ENCODE measurements around the gene DLG1. TPM values are rescaled to one million over a fixed set of nuclear protein-coding genes. Genes with fewer than 3 reads are reported as not detected.

Gene DLG1
- polyA plus RNA-seq, 2 donors = 39.4 to 40.7 TPM

DNA sequence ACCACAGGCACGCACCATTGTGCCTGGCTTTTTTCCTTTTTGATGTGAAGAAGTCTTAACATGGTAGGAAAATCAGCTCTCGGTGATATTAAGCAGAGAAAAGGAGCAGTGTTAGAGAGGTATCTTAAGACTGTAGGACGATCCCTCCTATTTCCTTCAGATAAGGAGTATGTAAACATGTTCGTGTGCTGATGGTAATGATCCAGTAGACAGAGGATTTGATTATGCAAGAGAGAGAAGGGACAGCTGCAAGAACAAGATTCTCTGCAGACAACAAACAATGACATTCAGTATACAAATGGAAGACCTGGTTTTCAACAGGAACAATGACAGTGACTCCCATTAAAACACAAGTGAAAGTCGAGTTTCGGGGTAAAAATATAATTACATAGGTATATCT lies 173.7 kb downstream of the DLG1 start:
- no peaks in the 10 kb centered on the region for H3K36me3 ChIP-seq (ENCODE audit: control insufficient read depth in 2 of 2, insufficient read depth in 2 of 2, low read length in 1 of 2)
- 88 to 95% methylated on average over 6 of the region's 6 CpGs for WGBS, 2 donors
- H3K27ac ChIP-seq (ENCODE audit: low read depth in 2 of 2, low read length in 1 of 2) = no peak overlapping the region
- H3K27me3 ChIP-seq (ENCODE audit: control insufficient read depth in 1 of 2, insufficient read depth in 2 of 2, low read length in 2 of 2) = no peaks in the 10 kb centered on the region
- H3K4me1 ChIP-seq (ENCODE audit: control insufficient read depth in 2 of 2, insufficient read depth in 2 of 2, low read length in 1 of 2) = no peaks in the 10 kb centered on the region
- H3K9me3 ChIP-seq (ENCODE audit: control insufficient read depth in 2 of 2, insufficient read depth in 1 of 2, low read depth in 1 of 2, low read length in 1 of 2) = no peaks in the 10 kb centered on the region
- no peak overlapping the region for H3K4me3 ChIP-seq (ENCODE audit: low read depth in 1 of 2, low read length in 2 of 2)

DNA sequence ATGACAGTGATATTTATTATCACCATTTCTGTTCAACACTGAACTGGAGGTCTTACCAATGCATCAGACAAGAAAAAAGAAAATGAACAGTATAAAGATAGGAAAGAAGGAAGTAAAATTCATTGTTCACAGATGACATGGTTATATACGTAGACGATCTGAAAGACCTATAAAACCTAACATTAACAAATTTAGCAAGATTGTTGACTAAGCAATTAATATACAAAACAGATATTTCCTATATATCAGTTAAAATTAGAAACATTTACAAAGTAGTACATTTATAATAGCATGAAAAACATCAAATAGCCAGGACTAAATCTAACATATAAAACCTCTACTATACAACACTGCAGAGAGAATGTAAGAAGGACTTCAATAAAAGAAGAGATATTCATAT lies 176.0 kb downstream of the DLG1 start:
- Histone ChIP-seq H3K27me3 (ENCODE audit: control insufficient read depth in 1 of 2, insufficient read depth in 2 of 2, low read length in 2 of 2) (no peaks in the 10 kb centered on the region), H3K27ac (ENCODE audit: low read depth in 2 of 2, low read length in 1 of 2) (no peak overlapping the region), H3K4me1 (ENCODE audit: control insufficient read depth in 2 of 2, insufficient read depth in 2 of 2, low read length in 1 of 2) (no peaks in the 10 kb centered on the region), H3K36me3 (ENCODE audit: control insufficient read depth in 2 of 2, insufficient read depth in 2 of 2, low read length in 1 of 2) (no peaks in the 10 kb centered on the region), H3K4me3 (ENCODE audit: low read depth in 1 of 2, low read length in 2 of 2) (no peak overlapping the region), H3K9me3 (ENCODE audit: control insufficient read depth in 2 of 2, insufficient read depth in 1 of 2, low read depth in 1 of 2, low read length in 1 of 2) (no peaks in the 10 kb centered on the region)
- WGBS, 2 donors = 49 to 60% methylated on average over 2 of the region's 2 CpGs

GRCh38 chr3:197117114-197117513 lies 181.3 kb downstream of the DLG1 start:
- H3K27ac ChIP-seq (ENCODE audit: low read depth in 2 of 2, low read length in 1 of 2) = no peak overlapping the region
- 49 to 64% methylated on average over 2 of the region's 2 CpGs for WGBS, 2 donors
- H3K9me3 ChIP-seq (ENCODE audit: control insufficient read depth in 2 of 2, insufficient read depth in 1 of 2, low read depth in 1 of 2, low read length in 1 of 2) = no peaks in the 10 kb centered on the region
- no peak overlapping the region for H3K4me3 ChIP-seq (ENCODE audit: low read depth in 1 of 2, low read length in 2 of 2)
- peaks cover 0 to 2% of the 10 kb centered on the region in 2 donors for H3K36me3 ChIP-seq (ENCODE audit: control insufficient read depth in 2 of 2, insufficient read depth in 2 of 2, low read length in 1 of 2)
- H3K27me3 ChIP-seq (ENCODE audit: control insufficient read depth in 1 of 2, insufficient read depth in 2 of 2, low read length in 2 of 2) = no peaks in the 10 kb centered on the region
- no peaks in the 10 kb centered on the region for H3K4me1 ChIP-seq (ENCODE audit: control insufficient read depth in 2 of 2, insufficient read depth in 2 of 2, low read length in 1 of 2)

GRCh38 chr3:197114007-197114406 lies 184.4 kb downstream of the DLG1 start:
- Histone ChIP-seq H3K27me3 (ENCODE audit: control insufficient read depth in 1 of 2, insufficient read depth in 2 of 2, low read length in 2 of 2) (no peaks in the 10 kb centered on the region), H3K4me3 (ENCODE audit: low read depth in 1 of 2, low read length in 2 of 2) (no peak overlapping the region), H3K36me3 (ENCODE audit: control insufficient read depth in 2 of 2, insufficient read depth in 2 of 2, low read length in 1 of 2) (peaks cover 2% of the 10 kb centered on the region in 2 donors), H3K4me1 (ENCODE audit: control insufficient read depth in 2 of 2, insufficient read depth in 2 of 2, low read length in 1 of 2) (no peaks in the 10 kb centered on the region), H3K9me3 (ENCODE audit: control insufficient read depth in 2 of 2, insufficient read depth in 1 of 2, low read depth in 1 of 2, low read length in 1 of 2) (no peaks in the 10 kb centered on the region), H3K27ac (ENCODE audit: low read depth in 2 of 2, low read length in 1 of 2) (no peak overlapping the region)
- WGBS, 2 donors = 95 to 98% methylated on average over 3 of the region's 3 CpGs

DNA sequence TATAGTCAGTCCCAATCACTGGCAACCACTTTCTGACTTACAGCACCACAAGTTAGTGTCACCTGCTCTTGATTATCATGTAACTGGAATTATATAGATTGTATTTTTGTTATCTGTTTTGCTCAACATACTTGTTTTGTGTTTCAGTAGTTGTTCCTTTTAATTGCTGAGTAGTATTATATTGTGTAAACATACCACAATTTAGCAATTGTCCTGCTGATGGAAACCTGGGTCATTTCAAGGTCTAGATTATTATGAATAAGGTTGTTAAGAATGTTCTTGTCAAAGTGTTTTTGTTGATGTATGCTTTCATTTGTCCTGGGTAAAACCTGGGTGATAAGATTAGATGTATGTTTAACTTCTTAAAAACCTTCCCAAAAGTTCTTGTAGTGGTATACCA lies 186.7 kb downstream of the DLG1 start:
- Histone ChIP-seq H3K36me3 (ENCODE audit: control insufficient read depth in 2 of 2, insufficient read depth in 2 of 2, low read length in 1 of 2) (peaks cover 2% of the 10 kb centered on the region in 2 donors), H3K9me3 (ENCODE audit: control insufficient read depth in 2 of 2, insufficient read depth in 1 of 2, low read depth in 1 of 2, low read length in 1 of 2) (no peaks in the 10 kb centered on the region), H3K27ac (ENCODE audit: low read depth in 2 of 2, low read length in 1 of 2) (no peak overlapping the region), H3K27me3 (ENCODE audit: control insufficient read depth in 1 of 2, insufficient read depth in 2 of 2, low read length in 2 of 2) (no peaks in the 10 kb centered on the region), H3K4me1 (ENCODE audit: control insufficient read depth in 2 of 2, insufficient read depth in 2 of 2, low read length in 1 of 2) (no peaks in the 10 kb centered on the region), H3K4me3 (ENCODE audit: low read depth in 1 of 2, low read length in 2 of 2) (no peak overlapping the region)

DNA sequence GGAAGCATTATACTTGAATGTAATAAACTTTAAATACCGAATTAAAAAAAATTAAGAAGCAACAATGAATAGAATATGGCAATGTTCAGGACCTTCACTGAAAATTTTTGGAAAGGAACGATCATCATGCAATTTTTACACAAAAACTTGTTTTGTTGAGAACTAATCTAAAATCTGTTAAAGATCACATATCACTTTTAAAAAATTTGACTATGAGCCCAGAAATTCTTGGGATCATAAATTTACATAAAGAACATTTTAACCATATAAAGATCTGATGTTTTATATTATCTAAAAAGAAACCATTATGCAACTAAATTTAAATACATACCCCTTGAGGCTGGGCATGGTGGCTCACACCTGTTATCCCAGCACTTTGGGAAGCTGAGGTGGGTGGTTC lies 192.6 kb downstream of the DLG1 start:
- Histone ChIP-seq H3K27me3 (ENCODE audit: control insufficient read depth in 1 of 2, insufficient read depth in 2 of 2, low read length in 2 of 2) (no peaks in the 10 kb centered on the region), H3K9me3 (ENCODE audit: control insufficient read depth in 2 of 2, insufficient read depth in 1 of 2, low read depth in 1 of 2, low read length in 1 of 2) (no peaks in the 10 kb centered on the region), H3K27ac (ENCODE audit: low read depth in 2 of 2, low read length in 1 of 2) (no peak overlapping the region), H3K4me3 (ENCODE audit: low read depth in 1 of 2, low read length in 2 of 2) (no peak overlapping the region), H3K4me1 (ENCODE audit: control insufficient read depth in 2 of 2, insufficient read depth in 2 of 2, low read length in 1 of 2) (no peaks in the 10 kb centered on the region), H3K36me3 (ENCODE audit: control insufficient read depth in 2 of 2, insufficient read depth in 2 of 2, low read length in 1 of 2) (peaks cover 0 to 1% of the 10 kb centered on the region in 2 donors)
- 80 to 90% methylated on average over 2 of the region's 2 CpGs for WGBS, 2 donors

- 77 to 78% methylated on average over 1 of the region's 1 CpG for WGBS, 2 donors
- Histone ChIP-seq H3K4me3 (ENCODE audit: low read depth in 1 of 2, low read length in 2 of 2) (no peak overlapping the region), H3K4me1 (ENCODE audit: control insufficient read depth in 2 of 2, insufficient read depth in 2 of 2, low read length in 1 of 2) (no peaks in the 10 kb centered on the region), H3K27me3 (ENCODE audit: control insufficient read depth in 1 of 2, insufficient read depth in 2 of 2, low read length in 2 of 2) (no peaks in the 10 kb centered on the region), H3K27ac (ENCODE audit: low read depth in 2 of 2, low read length in 1 of 2) (no peak overlapping the region), H3K9me3 (ENCODE audit: control insufficient read depth in 2 of 2, insufficient read depth in 1 of 2, low read depth in 1 of 2, low read length in 1 of 2) (no peaks in the 10 kb centered on the region), H3K36me3 (ENCODE audit: control insufficient read depth in 2 of 2, insufficient read depth in 2 of 2, low read length in 1 of 2) (peaks cover 0 to 2% of the 10 kb centered on the region in 2 donors)
Observed at GRCh38 chr3:197104738-197105137, 193.7 kb downstream of the DLG1 start.

DNA sequence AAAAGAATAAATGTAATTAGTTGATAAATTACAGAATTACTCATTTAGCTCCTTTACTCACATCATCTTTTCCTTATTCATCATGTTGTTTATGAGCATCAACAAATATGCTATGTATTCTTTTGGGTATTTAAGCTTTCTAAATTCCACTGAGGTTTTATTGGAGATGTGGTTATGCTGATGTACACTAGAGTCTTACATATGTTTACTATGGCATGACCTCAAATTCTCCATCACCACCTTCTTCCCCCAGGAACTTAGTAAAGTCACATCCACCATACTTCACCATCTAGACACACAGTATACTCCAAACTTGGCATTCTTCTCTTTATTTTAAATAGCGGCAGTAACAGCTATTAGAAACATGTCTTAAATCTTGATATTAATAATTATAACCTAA lies 194.6 kb downstream of the DLG1 start:
- H3K36me3 ChIP-seq (ENCODE audit: control insufficient read depth in 2 of 2, insufficient read depth in 2 of 2, low read length in 1 of 2) = peaks cover 0 to 2% of the 10 kb centered on the region in 2 donors
- 92 to 98% methylated on average over 1 of the region's 1 CpG for WGBS, 2 donors

GRCh38 chr3:197093871-197094270 lies 204.5 kb downstream of the DLG1 start:
- Histone ChIP-seq H3K4me1 (ENCODE audit: control insufficient read depth in 2 of 2, insufficient read depth in 2 of 2, low read length in 1 of 2) (no peaks in the 10 kb centered on the region), H3K27me3 (ENCODE audit: control insufficient read depth in 1 of 2, insufficient read depth in 2 of 2, low read length in 2 of 2) (no peaks in the 10 kb centered on the region), H3K27ac (ENCODE audit: low read depth in 2 of 2, low read length in 1 of 2) (no peak overlapping the region), H3K36me3 (ENCODE audit: control insufficient read depth in 2 of 2, insufficient read depth in 2 of 2, low read length in 1 of 2) (no peaks in the 10 kb centered on the region), H3K9me3 (ENCODE audit: control insufficient read depth in 2 of 2, insufficient read depth in 1 of 2, low read depth in 1 of 2, low read length in 1 of 2) (no peaks in the 10 kb centered on the region), H3K4me3 (ENCODE audit: low read depth in 1 of 2, low read length in 2 of 2) (no peak overlapping the region)
- WGBS, 2 donors = 74 to 82% methylated on average over 1 of the region's 1 CpG

More for the DNA sequence above, 194.6 kb downstream of the DLG1 start:
- Histone ChIP-seq H3K27me3 (ENCODE audit: control insufficient read depth in 1 of 2, insufficient read depth in 2 of 2, low read length in 2 of 2) (no peaks in the 10 kb centered on the region), H3K4me3 (ENCODE audit: low read depth in 1 of 2, low read length in 2 of 2) (no peak overlapping the region), H3K9me3 (ENCODE audit: control insufficient read depth in 2 of 2, insufficient read depth in 1 of 2, low read depth in 1 of 2, low read length in 1 of 2) (no peaks in the 10 kb centered on the region), H3K27ac (ENCODE audit: low read depth in 2 of 2, low read length in 1 of 2) (no peak overlapping the region), H3K4me1 (ENCODE audit: control insufficient read depth in 2 of 2, insufficient read depth in 2 of 2, low read length in 1 of 2) (no peaks in the 10 kb centered on the region)

GRCh38 chr3:197088370-197088769 lies 210.0 kb downstream of the DLG1 start:
- Histone ChIP-seq H3K9me3 (ENCODE audit: control insufficient read depth in 2 of 2, insufficient read depth in 1 of 2, low read depth in 1 of 2, low read length in 1 of 2) (no peaks in the 10 kb centered on the region), H3K4me1 (ENCODE audit: control insufficient read depth in 2 of 2, insufficient read depth in 2 of 2, low read length in 1 of 2) (no peaks in the 10 kb centered on the region), H3K27ac (ENCODE audit: low read depth in 2 of 2, low read length in 1 of 2) (no peak overlapping the region), H3K36me3 (ENCODE audit: control insufficient read depth in 2 of 2, insufficient read depth in 2 of 2, low read length in 1 of 2) (no peaks in the 10 kb centered on the region), H3K4me3 (ENCODE audit: low read depth in 1 of 2, low read length in 2 of 2) (no peak overlapping the region), H3K27me3 (ENCODE audit: control insufficient read depth in 1 of 2, insufficient read depth in 2 of 2, low read length in 2 of 2) (no peaks in the 10 kb centered on the region)
- 69 to 76% methylated on average over 3 of the region's 3 CpGs for WGBS, 2 donors
